Breast epithelium (tissue), 4 donors: ENCODE data around the gene RAB9B. TPM values are rescaled to one million over a fixed set of nuclear protein-coding genes. Genes with fewer than 3 reads are reported as not detected.
"Not testable (repeated sequence)": the region's sequence is repeated elsewhere in the genome, so short reads cannot be mapped to it uniquely, and the experiment has no call there.

ENCODE experiments used
- DNase-seq, 2 donors: peaks; one replicate each; pipeline ENCODE4 v3.0.0-alpha.2; 2019; ENCODE audit warnings: low spot score in 2 of 2
- H3K27ac ChIP-seq, 2 donors: fragments of 200-600 bp; sonication (generic) in 1 of 2; one replicate each; pipeline ENCODE4 v1.5.1; 2016 to 2019; ENCODE audit warnings: mild to moderate bottlenecking in 1 of 2
- H3K27me3 ChIP-seq, 2 donors: fragments of 200-600 bp; sonication (generic) in 1 of 2; one replicate each; pipeline versions ENCODE4 v1.5.1 to v1.6.0; 2017 to 2019; ENCODE audit warnings: control low read depth in 1 of 2, mild to moderate bottlenecking in 1 of 2
- H3K36me3 ChIP-seq: fragments of 200-600 bp; one replicate; pipeline ENCODE4 v1.5.1; 2019
- H3K4me1 ChIP-seq, 2 donors: fragments of 200-600 bp; sonication (generic); one replicate each; pipeline ENCODE4 v1.5.1; 2016 to 2019; ENCODE audit warnings: control low read depth in 1 of 2
- H3K4me3 ChIP-seq, 3 donors: fragments of 200-600 bp; sonication (generic); 1 replicate in 2 of 3; 2 replicates in 1 of 3; pipeline ENCODE4 v1.5.1; 2016 to 2019; ENCODE audit warnings: mild to moderate bottlenecking in 3 of 3, moderate library complexity in 2 of 3
- H3K9me3 ChIP-seq, 2 donors: fragments of 200-600 bp; sonication (generic) in 1 of 2; one replicate each; pipeline ENCODE4 v1.5.1; 2016 to 2019; ENCODE audit warnings: control low read depth in 1 of 2
- CTCF ChIP-seq, 3 donors: fragments of 450-650 bp; IDR thresholded peaks; one replicate each; pipeline ENCODE4 v1.5.1; 2016 to 2017; ENCODE audit warnings: antibody characterized with exemption in 3 of 3, mild to moderate bottlenecking in 3 of 3, moderate library complexity in 3 of 3
- POLR2A ChIP-seq: fragments of 450-650 bp; IDR thresholded peaks from one replicate; pipeline ENCODE4 v1.6.1; 2016; ENCODE audit warnings: antibody characterized with exemption, mild to moderate bottlenecking, moderate library complexity
- POLR2AphosphoS5 ChIP-seq, 3 donors: sonication (generic); formaldehyde crosslinking; IDR thresholded peaks; one replicate each; pipeline ENCODE4 v1.6.1; 2017; ENCODE audit warnings: antibody characterized with exemption in 3 of 3
- intact Hi-C: fragments of 100-400 bp; cut with DNase I; formaldehyde crosslinking; loops from one replicate; pipeline ENCODE4 v1.15.1; 2023; ENCODE audit warnings: low total_unique reads
- total RNA-seq, 3 donors: library from RNA; depleted of rRNA; stranded (reverse); fragments of >200 nt; gene quantifications; one replicate each; pipeline ENCODE4 v1.1.0, GENCODE V29; 2016

The RAB9B gene
- total RNA-seq, 3 donors from 2014 or later, result 1.3 to 3.4 (median 1.9) TPM

- Histone ChIP-seq H3K4me3 (no peak overlapping the region), H3K27me3 (peaks cover 0 to 18% of the 10 kb centered on the region in 2 donors), H3K9me3 (no peaks in the 10 kb centered on the region), H3K4me1 (no peaks in the 10 kb centered on the region), H3K27ac (no peak overlapping the region), H3K36me3 (no peaks in the 10 kb centered on the region)
- no peak for DNase-seq
- intact Hi-C loops, result no loop called here
- TF ChIP-seq CTCF (IDR thresholded peaks at IDR 0.05) (peak; percentile 33 to 73 (median 46)), POLR2AphosphoS5 (IDR thresholded peaks at IDR 0.05) (no peak)
Measured at GRCh38 chrX:103817502-103817901, 14.6 kb downstream of the RAB9B start.

DNA sequence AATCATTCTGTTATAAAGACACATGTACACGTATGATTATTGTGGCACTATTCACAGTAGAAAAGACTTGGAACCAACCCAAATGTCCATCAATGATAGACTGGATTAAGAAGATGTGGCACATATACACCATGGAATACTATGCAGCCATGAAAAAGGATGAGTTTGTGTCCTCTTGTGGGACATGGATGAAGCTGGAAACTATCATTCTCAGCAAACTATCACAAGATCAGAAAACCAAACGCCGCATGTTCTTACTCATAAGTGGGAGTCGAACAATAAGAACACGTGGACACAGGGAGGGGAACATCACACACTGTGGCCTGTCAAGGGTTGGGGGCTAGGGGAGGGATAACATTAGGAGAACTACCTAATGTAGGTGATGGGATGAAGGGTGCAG, 15.0 kb downstream of the RAB9B start:
- H3K27ac ChIP-seq, intact Hi-C loops, H3K4me3 ChIP-seq, H3K36me3 ChIP-seq, DNase-seq, H3K4me1 ChIP-seq, H3K9me3 ChIP-seq: not testable (repeated sequence)
- H3K27me3 ChIP-seq, result peaks cover 0 to 22% of the 10 kb centered on the region in 2 donors

GRCh38 chrX:103811858-103812257, 20.2 kb downstream of the RAB9B start:
- Histone ChIP-seq H3K9me3 (no peaks in the 10 kb centered on the region), H3K36me3 (no peaks in the 10 kb centered on the region), H3K27ac (no peak overlapping the region), H3K27me3 (peaks cover 0 to 62% of the 10 kb centered on the region in 2 donors), H3K4me1 (no peaks in the 10 kb centered on the region), H3K4me3 (no peak overlapping the region)
- no peak for DNase-seq
- intact Hi-C loops, result no loop called here
- no peak for TF ChIP-seq POLR2A
- no peak for TF ChIP-seq POLR2AphosphoS5 (IDR thresholded peaks at IDR 0.05)
- no peak for TF ChIP-seq CTCF (IDR thresholded peaks at IDR 0.05)

- TF ChIP-seq POLR2AphosphoS5 (IDR thresholded peaks at IDR 0.05) (no peak), POLR2A (no peak), CTCF (IDR thresholded peaks at IDR 0.05) (no peak)
- intact Hi-C loops, result no loop called here
- Histone ChIP-seq H3K4me3 (no peak overlapping the region), H3K9me3 (no peaks in the 10 kb centered on the region), H3K4me1 (no peaks in the 10 kb centered on the region), H3K36me3 (no peaks in the 10 kb centered on the region), H3K27ac (no peak overlapping the region), H3K27me3 (peaks cover 0 to 62% of the 10 kb centered on the region in 2 donors)
- DNase-seq, result no peak
Measured at GRCh38 chrX:103806862-103807474, 25.1 kb downstream of the RAB9B start.

GRCh38 chrX:103805860-103806259, 26.2 kb downstream of the RAB9B start:
- Histone ChIP-seq H3K27ac (no peak overlapping the region), H3K4me1 (no peaks in the 10 kb centered on the region), H3K4me3 (no peak overlapping the region), H3K9me3 (no peaks in the 10 kb centered on the region), H3K36me3 (no peaks in the 10 kb centered on the region), H3K27me3 (peaks cover 0 to 61% of the 10 kb centered on the region in 2 donors)
- intact Hi-C loops, result no loop called here
- TF ChIP-seq POLR2AphosphoS5 (IDR thresholded peaks at IDR 0.05) (no peak), POLR2A (no peak)
- no peak for DNase-seq

DNA sequence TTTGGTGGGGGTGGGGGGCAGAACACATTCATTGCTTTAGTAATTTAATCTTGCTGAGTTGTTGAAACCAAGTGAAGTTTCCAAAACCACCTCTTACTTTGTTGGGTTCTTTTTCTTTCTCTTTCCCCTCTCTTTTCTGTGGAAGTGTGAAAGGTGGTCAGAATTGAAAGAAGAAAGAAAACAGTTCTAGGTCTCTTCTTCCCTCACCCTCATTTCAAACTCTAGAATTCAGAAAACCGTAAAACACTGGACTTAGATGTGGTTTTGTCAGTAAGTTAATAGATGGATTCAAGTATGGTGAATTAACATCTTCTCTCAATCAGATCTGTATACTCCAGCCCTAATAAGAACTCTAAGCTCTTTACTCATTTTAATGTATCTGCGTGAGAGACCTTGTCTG, 31.7 kb downstream of the RAB9B start:
- TF ChIP-seq CTCF (IDR thresholded peaks at IDR 0.05) (no peak), POLR2A (no peak)
- H3K27ac ChIP-seq, result no peak overlapping the region
- DNase-seq, result no peak
- H3K4me1 ChIP-seq, result no peaks in the 10 kb centered on the region
- H3K36me3 ChIP-seq, result no peaks in the 10 kb centered on the region
- intact Hi-C loops, result no loop called here
- no peaks in the 10 kb centered on the region for H3K9me3 ChIP-seq
- peaks cover 0 to 26% of the 10 kb centered on the region in 2 donors for H3K27me3 ChIP-seq
- no peak overlapping the region for H3K4me3 ChIP-seq
